Small intestine (tissue), 7 donors: Measurements from ENCODE around the gene SSMEM1. TPM values are rescaled to one million over a fixed set of nuclear protein-coding genes. Genes with fewer than 3 reads are reported as not detected.

Source experiments
- DNase-seq, 2 donors: peaks; one replicate each; pipeline versions ENCODE4 v3.0.0 to v3.0.0-alpha.2; 2013
- FAIRE-seq: peaks from 2 replicates; lab custom pipeline; 2012; peaks lifted over from hg19 to GRCh38; lab: Jason Lieb, UNC
- H3K27ac ChIP-seq, 3 donors: one replicate each; pipeline ENCODE4 v1.5.1; 2013; ENCODE audit warnings: low read length in 2 of 3, mild to moderate bottlenecking in 2 of 3, control low read depth in 1 of 3, inconsistent platforms in 1 of 3, low read depth in 1 of 3, moderate library complexity in 1 of 3
- H3K27me3 ChIP-seq, 3 donors: one replicate each; pipeline ENCODE4 v1.6.1; 2013; ENCODE audit warnings: low read length in 3 of 3, inconsistent platforms in 1 of 3; ENCODE audit not compliant: control insufficient read depth in 3 of 3, insufficient read depth in 3 of 3
- H3K36me3 ChIP-seq, 3 donors: one replicate each; pipeline ENCODE4 v1.6.1; 2013; ENCODE audit warnings: low read length in 3 of 3, inconsistent platforms in 1 of 3, low read depth in 1 of 3, mild to moderate bottlenecking in 1 of 3, moderate library complexity in 1 of 3; ENCODE audit not compliant: control insufficient read depth in 3 of 3, insufficient read depth in 2 of 3
- H3K4me1 ChIP-seq, 3 donors: one replicate each; pipeline ENCODE4 v1.6.1; 2013; ENCODE audit warnings: low read length in 2 of 3, inconsistent platforms in 1 of 3, low read depth in 1 of 3, mild to moderate bottlenecking in 1 of 3, moderate library complexity in 1 of 3; ENCODE audit not compliant: control insufficient read depth in 3 of 3, insufficient read depth in 2 of 3
- H3K4me3 ChIP-seq, 3 donors: one replicate each; pipeline ENCODE4 v1.5.1; 2013; ENCODE audit warnings: low read length in 3 of 3, control low read depth in 1 of 3, inconsistent platforms in 1 of 3, low read depth in 1 of 3, mild to moderate bottlenecking in 1 of 3, moderate library complexity in 1 of 3
- H3K9me3 ChIP-seq, 2 donors: one replicate each; pipeline ENCODE4 v1.6.1; 2013; ENCODE audit warnings: low read depth in 1 of 2, low read length in 1 of 2; ENCODE audit not compliant: control insufficient read depth in 2 of 2, insufficient read depth in 1 of 2
- WGBS, 3 donors: extraction: QIAGEN DNeasy Blood & Tissue Kit; methylation state at CpG; one replicate each; pipeline ENCODE4 v1.1.7; 2013; 5-methylcytosine and 5-hydroxymethylcytosine counted together
- polyA plus RNA-seq, 4 donors: library from polyadenylated mRNA; stranded (reverse) in 3 of 4; unstranded in 1 of 4; fragments of 200-250 nt in 3 of 4; fragments of 120-200 nt in 1 of 4; gene quantifications; one replicate each; pipeline versions ENCODE4 v1.2.1 to v1.2.3, GENCODE V29; 2013
- donor health status: healthy with polysubstance abuse.
- donor health status: control.
- donor health status: control.
- donor health status: Bipolar disorder and iron deficiency.
- donor health status: healthy.

SSMEM1 gene
- polyA plus RNA-seq, 4 donors, result not detected

- Histone ChIP-seq H3K4me3 (no peak overlapping the region), H3K36me3 (no peaks in the 10 kb centered on the region), H3K27ac (no peak overlapping the region), H3K27me3 (peaks cover 0 to 2% (median 0%) of the 10 kb centered on the region in 3 donors), H3K9me3 (peaks cover 0 to 18% of the 10 kb centered on the region in 2 donors), H3K4me1 (peaks cover 0 to 6% (median 0%) of the 10 kb centered on the region in 3 donors)
- DNase-seq (no peak), FAIRE-seq (no peak)
- 68 to 84% (median 83%) methylated on average over 2 of the region's 2 CpGs for WGBS, 3 donors
These were observed 55.5 kb downstream of the SSMEM1 start for GRCh38 chr7:130263130-130263529.

Other genes with a start within 250 kb of the SSMEM1 start
- gene ZC3HC1, start 156.5 kb upstream of the SSMEM1 start, polyA plus RNA-seq, result 10 to 100 TPM in 2 of 4 donors, 1 to 10 TPM in 2; 8.4 to 13.9 (median 10.7) TPM
- 10 to 100 TPM in 2 of 4 donors, 1 to 10 TPM in 2; 7.0 to 23.3 (median 12.1) TPM for gene KLHDC10, start 137.3 kb upstream of the SSMEM1 start, polyA plus RNA-seq
- 10 to 100 TPM in 2 of 4 donors, 1 to 10 TPM in 2; 4.3 to 15.5 (median 9.0) TPM for gene TMEM209, start 2.5 kb upstream of the SSMEM1 start, polyA plus RNA-seq
- gene CPA2, start 59.0 kb downstream of the SSMEM1 start, polyA plus RNA-seq, result 10 to 100 TPM; 12.9 to 25.4 (median 15.1) TPM
- gene CPA4, start 85.3 kb downstream of the SSMEM1 start, polyA plus RNA-seq, result under 1 TPM in 2 of 4 donors, not detected in 2; 0.09 to 0.21 TPM
- under 1 TPM in 2 of 4 donors, not detected in 2; 0.04 to 0.68 TPM for gene CPA5, start 137.0 kb downstream of the SSMEM1 start, polyA plus RNA-seq
- 10 to 100 TPM in 2 of 4 donors, 1 to 10 TPM in 1, under 1 TPM in 1; 0.28 to 12.7 (median 8.9) TPM for gene CPA1, start 172.6 kb downstream of the SSMEM1 start, polyA plus RNA-seq
- 10 to 100 TPM in 1 of 4 donors, 1 to 10 TPM in 2, not detected in 1; 3.0 to 11.8 (median 6.2) TPM for gene CEP41, start 233.2 kb downstream of the SSMEM1 start, polyA plus RNA-seq